Spleen (tissue), 7 donors: ENCODE data around the gene PAK1IP1.

Experiments
- CTCF ChIP-seq, 11 experiments: fragments of 200-600 bp in 7 of 11; fragments of 450-650 bp in 4 of 11; sonication (generic) in 4 of 11; IDR thresholded peaks in 8 of 11; conservative IDR thresholded peaks in 3 of 11; 1 replicate in 7 of 11; 2 replicates in 4 of 11; pipeline versions ENCODE4 v1.4.0 to v1.8.0; 2016 to 2021; ENCODE audit warnings: antibody characterized with exemption in 11 of 11, inconsistent platforms in 4 of 11, mild to moderate bottlenecking in 1 of 11
- POLR2A ChIP-seq, 3 donors: fragments of 450-650 bp; IDR thresholded peaks; one replicate each; pipeline ENCODE4 v1.5.1; 2017; ENCODE audit warnings: antibody characterized with exemption in 3 of 3, mild to moderate bottlenecking in 1 of 3
- POLR2AphosphoS5 ChIP-seq, 3 donors: sonication (generic); formaldehyde crosslinking; IDR thresholded peaks; one replicate each; pipeline ENCODE4 v1.5.1; 2017; ENCODE audit warnings: antibody characterized with exemption in 3 of 3
- donor health status: DM: no; HTN: no; CAD: no; lungs with moderate emphysema.
- donor health status: DM: no; HTN: no; CAD: no.
- donor health status: DM: no; HTN: no; CAD: no.

- TF ChIP-seq CTCF (IDR thresholded peaks at IDR 0.05 in 8 of 11, conservative IDR thresholded peaks at IDR 0.05 in 3 of 11) (no peak), POLR2A (IDR thresholded peaks at IDR 0.05) (no peak), POLR2AphosphoS5 (IDR thresholded peaks at IDR 0.05) (no peak)
Measured at GRCh38 chr6:10740061-10740460, 45.3 kb downstream of the PAK1IP1 start.
